ENCODE measurements around the gene STOML1. TPM values are rescaled to one million over a fixed set of nuclear protein-coding genes. Genes with fewer than 3 reads are reported as not detected.

STOML1 gene
- total RNA-seq, 2 experiments from 2014 or later: 8.0 to 8.9 TPM

DNA sequence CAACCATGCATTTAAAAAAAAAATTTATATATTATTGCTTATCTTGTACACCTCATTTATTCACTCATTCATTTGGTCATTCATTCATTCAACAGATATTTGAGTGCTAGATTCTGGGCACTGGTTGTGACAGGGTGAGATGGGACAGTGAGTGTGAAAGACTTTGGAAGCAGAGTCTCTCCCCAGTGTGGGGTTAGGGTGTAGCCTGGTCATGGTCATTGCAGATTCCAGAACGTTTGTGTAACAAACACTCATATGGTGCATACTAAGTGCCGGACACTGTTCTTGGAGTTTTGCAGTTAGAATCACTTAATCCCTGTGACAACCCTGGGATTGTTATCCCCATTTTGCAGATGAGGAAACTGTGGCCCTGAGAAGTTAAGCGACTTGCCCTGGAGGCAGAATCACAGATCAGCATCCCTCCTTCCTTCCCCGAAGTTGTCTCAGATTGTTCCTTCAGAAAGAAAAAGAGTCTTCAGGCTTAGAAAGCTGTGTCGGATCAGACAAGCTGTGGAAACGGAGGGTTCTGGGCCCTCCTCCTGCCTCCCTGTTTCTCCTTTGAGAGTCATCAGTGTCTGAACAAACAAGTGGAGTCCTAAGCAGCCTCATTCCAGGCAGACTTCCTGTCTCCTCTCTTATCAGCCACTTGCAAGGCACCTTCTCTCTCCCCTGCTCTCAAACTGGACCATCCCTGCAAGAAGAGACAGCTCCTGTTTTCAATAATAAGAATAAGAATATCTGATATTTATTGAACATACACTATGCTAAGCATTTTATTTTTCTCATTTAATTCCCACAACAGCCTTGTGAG is 59.5 kb downstream of the STOML1 start:
- H3K4me3 ChIP-seq (ENCODE audit: low read depth, low read length, poor library complexity, severe bottlenecking): no peak overlapping the region
- ChIA-PET CTCF (ENCODE audit: unreplicated experiment) (no interaction called here), POLR2A (no interaction called here)

DNA sequence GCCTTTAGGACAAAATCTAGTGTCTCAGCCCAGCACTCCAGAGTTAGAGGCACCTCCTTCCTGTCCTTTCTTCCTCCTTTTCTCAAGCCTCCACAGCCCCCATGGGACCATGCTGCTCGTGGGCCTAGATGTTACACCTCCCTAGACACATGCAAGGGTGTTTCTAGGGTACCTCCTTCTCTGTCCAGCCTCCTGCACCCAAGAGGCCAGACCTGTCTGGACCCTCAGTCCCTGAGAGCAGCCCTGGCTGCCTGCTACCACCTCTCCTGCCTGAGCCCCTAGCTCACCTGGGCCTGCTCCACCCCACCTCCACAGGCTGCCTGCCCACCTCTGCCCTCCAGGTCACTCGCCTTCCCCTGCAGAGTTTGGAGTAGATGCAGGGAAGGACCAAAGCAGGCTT is 60.7 kb downstream of the STOML1 start:
- no TSS peak for BruUV-seq (replicated peaks)
- no peaks in the 10 kb centered on the region for H3K36me3 ChIP-seq (ENCODE audit: insufficient read depth, low read length)
- H2AFZ ChIP-seq (ENCODE audit: low read length): no peak overlapping the region
- CTCF ChIA-PET (ENCODE audit: unreplicated experiment): no interaction called here
- H3K27ac ChIP-seq (ENCODE audit: low read depth, low read length, poor library complexity, severe bottlenecking): no peak overlapping the region
- no peak overlapping the region for H3K4me3 ChIP-seq (ENCODE audit: low read depth, low read length, poor library complexity, severe bottlenecking)
- no peak overlapping the region for H3K4me2 ChIP-seq (ENCODE audit: low read length)
- DNase-seq (ENCODE audit: low spot score): no peak
- POLR2A ChIA-PET: no interaction called here
- TF ChIP-seq EZH2phosphoT487 (IDR thresholded peaks at IDR 0.05; ENCODE audit: borderline replicate concordance, low read depth, low read length): no peak
- H3K9me3 ChIP-seq (ENCODE audit: low read length): no peaks in the 10 kb centered on the region
- intact Hi-C loops (cut with micrococcal nuclease; ENCODE audit: unreplicated experiment): no loop called here
- H3K9me2 ChIP-seq (ENCODE audit: insufficient read depth, low read length): no peaks in the 10 kb centered on the region
- no peaks in the 10 kb centered on the region for H3K4me1 ChIP-seq (ENCODE audit: insufficient read depth, low read length, poor library complexity, severe bottlenecking)
- no peaks in the 10 kb centered on the region for H3K79me2 ChIP-seq (ENCODE audit: insufficient read depth, low read depth, low read length)
- H4K20me1 ChIP-seq (ENCODE audit: insufficient read depth, low read length): no peaks in the 10 kb centered on the region

More for the DNA sequence above, 59.5 kb downstream of the STOML1 start:
- no peaks in the 10 kb centered on the region for H3K36me3 ChIP-seq (ENCODE audit: insufficient read depth, low read length)
- H4K20me1 ChIP-seq (ENCODE audit: insufficient read depth, low read length): no peaks in the 10 kb centered on the region
- H3K4me2 ChIP-seq (ENCODE audit: low read length): no peak overlapping the region
- H3K4me1 ChIP-seq (ENCODE audit: insufficient read depth, low read length, poor library complexity, severe bottlenecking): no peaks in the 10 kb centered on the region
- no peaks in the 10 kb centered on the region for H3K9me3 ChIP-seq (ENCODE audit: low read length)
- DNase-seq (ENCODE audit: low spot score): no peak
- intact Hi-C loops (cut with micrococcal nuclease; ENCODE audit: unreplicated experiment): no loop called here
- no peaks in the 10 kb centered on the region for H3K9me2 ChIP-seq (ENCODE audit: insufficient read depth, low read length)
- no peak for TF ChIP-seq EZH2phosphoT487 (IDR thresholded peaks at IDR 0.05; ENCODE audit: borderline replicate concordance, low read depth, low read length)
- TF ChIP-seq, protein P1, sequence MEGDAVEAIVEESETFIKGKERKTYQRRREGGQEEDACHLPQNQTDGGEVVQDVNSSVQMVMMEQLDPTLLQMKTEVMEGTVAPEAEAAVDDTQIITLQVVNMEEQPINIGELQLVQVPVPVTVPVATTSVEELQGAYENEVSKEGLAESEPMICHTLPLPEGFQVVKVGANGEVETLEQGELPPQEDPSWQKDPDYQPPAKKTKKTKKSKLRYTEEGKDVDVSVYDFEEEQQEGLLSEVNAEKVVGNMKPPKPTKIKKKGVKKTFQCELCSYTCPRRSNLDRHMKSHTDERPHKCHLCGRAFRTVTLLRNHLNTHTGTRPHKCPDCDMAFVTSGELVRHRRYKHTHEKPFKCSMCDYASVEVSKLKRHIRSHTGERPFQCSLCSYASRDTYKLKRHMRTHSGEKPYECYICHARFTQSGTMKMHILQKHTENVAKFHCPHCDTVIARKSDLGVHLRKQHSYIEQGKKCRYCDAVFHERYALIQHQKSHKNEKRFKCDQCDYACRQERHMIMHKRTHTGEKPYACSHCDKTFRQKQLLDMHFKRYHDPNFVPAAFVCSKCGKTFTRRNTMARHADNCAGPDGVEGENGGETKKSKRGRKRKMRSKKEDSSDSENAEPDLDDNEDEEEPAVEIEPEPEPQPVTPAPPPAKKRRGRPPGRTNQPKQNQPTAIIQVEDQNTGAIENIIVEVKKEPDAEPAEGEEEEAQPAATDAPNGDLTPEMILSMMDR (conservative IDR thresholded peaks at IDR 0.05; ENCODE audit: low read length): no peak
- H3K27ac ChIP-seq (ENCODE audit: low read depth, low read length, poor library complexity, severe bottlenecking): no peak overlapping the region
- no peak overlapping the region for H2AFZ ChIP-seq (ENCODE audit: low read length)
- H3K79me2 ChIP-seq (ENCODE audit: insufficient read depth, low read depth, low read length): no peaks in the 10 kb centered on the region
- BruUV-seq (replicated peaks): no TSS peak

DNA sequence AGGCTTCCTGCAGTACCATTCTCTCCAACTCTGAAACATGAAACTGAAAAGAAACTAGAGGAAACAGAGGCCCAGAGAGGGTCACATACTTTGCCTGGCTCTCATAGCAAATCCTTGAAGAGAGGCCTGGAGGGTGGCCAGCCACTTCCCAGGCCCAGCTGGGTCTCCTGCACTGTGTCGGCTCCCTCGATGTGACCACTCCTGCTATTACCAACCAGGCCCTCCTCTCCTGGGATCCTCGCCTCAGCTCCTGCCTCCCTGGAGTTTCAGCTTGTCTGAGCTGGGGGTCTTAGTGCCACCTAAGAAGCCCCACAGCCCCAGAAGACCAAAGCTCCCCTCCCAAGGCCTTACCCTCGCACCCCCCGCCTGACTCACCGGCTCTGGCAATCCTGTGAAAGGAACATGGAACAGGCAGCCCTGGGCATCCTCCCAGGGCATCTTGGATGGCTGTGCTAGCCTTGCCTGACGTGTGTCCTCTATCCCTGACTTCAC is 61.3 kb downstream of the STOML1 start:
- Histone ChIP-seq H3K4me3 (ENCODE audit: low read depth, low read length, poor library complexity, severe bottlenecking) (no peak overlapping the region), H3K9me3 (ENCODE audit: low read length) (no peaks in the 10 kb centered on the region), H3K4me1 (ENCODE audit: insufficient read depth, low read length, poor library complexity, severe bottlenecking) (no peaks in the 10 kb centered on the region), H4K20me1 (ENCODE audit: insufficient read depth, low read length) (no peaks in the 10 kb centered on the region), H3K9me2 (ENCODE audit: insufficient read depth, low read length) (no peaks in the 10 kb centered on the region), H2AFZ (ENCODE audit: low read length) (no peak overlapping the region), H3K27ac (ENCODE audit: low read depth, low read length, poor library complexity, severe bottlenecking) (no peak overlapping the region), H3K36me3 (ENCODE audit: insufficient read depth, low read length) (no peaks in the 10 kb centered on the region), H3K4me2 (ENCODE audit: low read length) (no peak overlapping the region), H3K79me2 (ENCODE audit: insufficient read depth, low read depth, low read length) (no peaks in the 10 kb centered on the region)
- CTCF ChIA-PET (ENCODE audit: unreplicated experiment): no interaction called here
- POLR2A ChIA-PET: no interaction called here
- no peak for DNase-seq (ENCODE audit: low spot score)
- intact Hi-C loops (cut with micrococcal nuclease; ENCODE audit: unreplicated experiment): no loop called here
- no peak for TF ChIP-seq EZH2phosphoT487 (IDR thresholded peaks at IDR 0.05; ENCODE audit: borderline replicate concordance, low read depth, low read length)
- TF ChIP-seq, protein P1 (conservative IDR thresholded peaks at IDR 0.05; ENCODE audit: low read length): no peak
- BruUV-seq (replicated peaks): no TSS peak

Measured in OCI-LY7 (cell line).